K562 (cell line): ENCODE results near the gene RSAD1. TPM values are rescaled to one million over a fixed set of nuclear protein-coding genes. Genes with fewer than 3 reads are reported as not detected.

ENCODE experiments used
- ATAC-seq: fragments of 200-7000 bp; cut with Tn5 transposase; 3 replicates; pipeline ENCODE4 v1.9.1; 2020; ENCODE audit warnings: moderate library complexity
- BruUV-seq: library from RNA; stranded (reverse); fragments of 400-500 nt; replicated peaks from 2 replicates; lab custom pipeline; 2021; lab: Mats Ljungman, UMichigan
- CTCF ChIA-PET: fragments of 300-600 bp; formaldehyde crosslinking; extraction: SDS; loops from one replicate; lab custom pipeline; 2021; ENCODE audit warnings: low intra/inter-chr PET ratio; lab: Yijun Ruan, JAX
- POLR2A ChIA-PET: fragments of 300-600, 350-650 bp; sonication (Branson Sonifier 250); formaldehyde crosslinking; extraction: SDS; loops from one replicate; lab custom pipeline; 2021; ENCODE audit warnings: antibody characterized with exemption, inconsistent platforms; lab: Yijun Ruan, JAX
- DNase-seq, 4 experiments: peaks; one replicate each; pipeline versions ENCODE4 v3.0.0 to v3.0.0-alpha.2; 2011 to 2018; ENCODE audit warnings: low spot score in 3 of 4, mixed read lengths in 3 of 4; ENCODE audit errors: extremely low read depth in 1 of 4
- FAIRE-seq: peaks from 2 replicates; lab custom pipeline; 2011; peaks lifted over from hg19 to GRCh38; lab: Jason Lieb, UNC
- H2AFZ ChIP-seq: 2 replicates; pipeline ENCODE4 v1.6.0; 2011; ENCODE audit warnings: low read depth, low read length, control low read depth, inconsistent platforms
- H3K27ac ChIP-seq: fragments of 200-600 bp; 3 replicates; pipeline ENCODE4 v1.8.0; 2011; ENCODE audit warnings: low read depth, mild to moderate bottlenecking, control low read depth, inconsistent platforms, low read length, moderate library complexity, mixed read lengths; ENCODE audit errors: extremely low read depth
- H3K27me3 ChIP-seq, 2 experiments: fragments of 300-600 bp in 1 of 2; 2 replicates in 1 of 2; 3 replicates in 1 of 2; pipeline versions ENCODE4 v1.6.0 to v1.8.0; 2011; ENCODE audit warnings: inconsistent platforms in 2 of 2, low read length in 2 of 2, mild to moderate bottlenecking in 1 of 2, mixed read lengths in 1 of 2, moderate library complexity in 1 of 2; ENCODE audit not compliant: control insufficient read depth in 2 of 2, insufficient read depth in 2 of 2
- H3K36me3 ChIP-seq: fragments of 300-600 bp; 3 replicates; pipeline ENCODE4 v1.8.0; 2011; ENCODE audit warnings: mild to moderate bottlenecking, low read length, inconsistent platforms; ENCODE audit not compliant: control insufficient read depth, insufficient read depth
- H3K4me1 ChIP-seq, 2 experiments: fragments of 200-600 bp in 1 of 2; replicated peaks in 1 of 2; 2 replicates in 1 of 2; 3 replicates in 1 of 2; pipeline versions ENCODE4 v1.5.1 to v1.8.0; 2011; ENCODE audit warnings: inconsistent platforms in 2 of 2, low read length in 2 of 2, mild to moderate bottlenecking in 1 of 2, mixed read lengths in 1 of 2, moderate library complexity in 1 of 2; ENCODE audit not compliant: control insufficient read depth in 2 of 2, insufficient read depth in 2 of 2
- H3K4me2 ChIP-seq: 2 replicates; pipeline ENCODE4 v1.6.1; 2011; ENCODE audit warnings: low read length, control low read depth, inconsistent platforms, mixed read lengths; ENCODE audit not compliant: insufficient read depth
- H3K4me3 ChIP-seq: fragments of 200-600 bp; sonication (generic), shearing (Covaris generic); 2 replicates; pipeline ENCODE4 v1.5.1; 2016; ENCODE audit warnings: control low read depth, inconsistent platforms
- H3K79me2 ChIP-seq: fragments of 200-600 bp; 3 replicates; pipeline ENCODE4 v1.8.0; 2011; ENCODE audit warnings: low read length, inconsistent platforms; ENCODE audit not compliant: control insufficient read depth, insufficient read depth
- H3K9ac ChIP-seq, 2 experiments: 2 replicates each; pipeline versions ENCODE4 v1.6.0 to v1.6.1; 2011; ENCODE audit warnings: low read depth in 2 of 2, low read length in 2 of 2, control low read depth in 1 of 2, inconsistent platforms in 1 of 2, mild to moderate bottlenecking in 1 of 2, mixed read lengths in 1 of 2; ENCODE audit not compliant: insufficient read depth in 1 of 2
- H3K9me1 ChIP-seq: one replicate; pipeline ENCODE4 v1.6.0; 2011; ENCODE audit warnings: inconsistent platforms, mild to moderate bottlenecking, low read length, moderate library complexity; ENCODE audit not compliant: control insufficient read depth, insufficient read depth
- H3K9me3 ChIP-seq: replicated peaks from 2 replicates; pipeline ENCODE4 v1.5.1; 2011; ENCODE audit warnings: low read depth, low read length, inconsistent platforms; ENCODE audit not compliant: control insufficient read depth, insufficient read depth
- H4K20me1 ChIP-seq: replicated peaks from 2 replicates; pipeline ENCODE4 v1.6.1; 2011; ENCODE audit warnings: low read length, inconsistent platforms, mixed read lengths; ENCODE audit not compliant: control insufficient read depth, insufficient read depth
- BCOR ChIP-seq: fragments of 450-650 bp; IDR thresholded peaks from 2 replicates; pipeline ENCODE4 v1.6.1; 2016
- BDP1 ChIP-seq: IDR thresholded peaks from 3 replicates; pipeline ENCODE4 v1.6.1; 2011; ENCODE audit not compliant: insufficient read length, insufficient read depth
- CBFB ChIP-seq: sonication (generic); formaldehyde crosslinking; IDR thresholded peaks from 2 replicates; pipeline ENCODE4 v1.4.0; 2020; ENCODE audit warnings: mild to moderate bottlenecking, missing genetic modification reagents
- KDM1A ChIP-seq, 2 experiments: fragments of 450-650 bp; IDR thresholded peaks; 2 replicates each; pipeline ENCODE4 v1.6.1; 2016; ENCODE audit warnings: mild to moderate bottlenecking in 2 of 2
- MAFF ChIP-seq: IDR thresholded peaks from 2 replicates; pipeline ENCODE4 v1.6.1; 2012; ENCODE audit warnings: low read length, improper control_type of control experiment
- RBM25 ChIP-seq: fragments of 200-400 bp; formaldehyde crosslinking; IDR thresholded peaks from 2 replicates; pipeline ENCODE4 v1.6.1; 2018; ENCODE audit warnings: low read length, low read depth, moderate library complexity; ENCODE audit not compliant: severe bottlenecking
- TCF15 ChIP-seq: fragments of 250-450 bp; sonication (Bioruptor Pico); IDR thresholded peaks from 2 replicates; pipeline ENCODE4 v1.8.0; 2022; ENCODE audit warnings: moderate library complexity, mild to moderate bottlenecking, inconsistent platforms
- ZNF408 ChIP-seq: fragments of 250-450 bp; sonication (Bioruptor Pico); IDR thresholded peaks from 2 replicates; pipeline ENCODE4 v1.4.0; 2020; ENCODE audit warnings: low read depth, mild to moderate bottlenecking, moderate library complexity
- ZNF785 ChIP-seq: fragments of 250-450 bp; sonication (Bioruptor Pico); IDR thresholded peaks from 2 replicates; pipeline ENCODE4 v1.4.0; 2020; ENCODE audit warnings: mild to moderate bottlenecking
- WGBS: fragments of 100-300 bp; shearing (Covaris generic); methylation state at CpG from one replicate; pipeline ENCODE4 v1.1.6; 2016; ENCODE audit warnings: low coverage, mixed read lengths; ENCODE audit not compliant: insufficient coverage; ENCODE audit errors: missing lambda C conversion rate; 5-methylcytosine and 5-hydroxymethylcytosine counted together
- in situ Hi-C: fragments of 300-500 bp; cut with MboI; formaldehyde crosslinking; loops from 4 replicates; pipeline ENCODE4 v1.15.0; 2018; ENCODE audit warnings: inconsistent platforms, mixed read lengths
- intact Hi-C: fragments of 100-400 bp; cut with micrococcal nuclease; formaldehyde crosslinking; loops from 2 replicates; pipeline ENCODE4 v1.14.2; 2022
- polyA plus RNA-seq, 8 experiments: library from polyadenylated mRNA; depleted of rRNA in 4 of 8; stranded (reverse) in 5 of 8; unstranded in 3 of 8; fragments of >200 nt; fragmentation: Nextera tagmentation in 2 of 8; fragmentation: Illumina TruSeq in 1 of 8; extraction: Ambion mirVana in 2 of 8; extraction: Trizol in 1 of 8; gene quantifications; 2 replicates each; pipeline versions ENCODE4 v1.2.1 to v1.2.3, GENCODE V29; 2011 to 2014; ENCODE audit warnings: inconsistent platforms in 1 of 8, missing spikeins in 1 of 8
- total RNA-seq, 7 experiments: library from RNA; depleted of rRNA in 6 of 7; stranded (reverse); fragments of >200 nt in 6 of 7; fragmentation: Illumina TruSeq in 2 of 7; extraction: Trizol in 2 of 7; gene quantifications; 2 replicates each; pipeline versions ENCODE4 v1.2.1 to v1.2.3, GENCODE V29; 2011 to 2021; ENCODE audit warnings: low replicate concordance in 1 of 7

The RSAD1 gene
- total and polyA plus RNA-seq, 9 of the 15 experiments (the other 6 are each of a cell fraction or from before 2014, with no cell fraction given), result 4.5 to 42.5 (median 26.8) TPM

GRCh38 chr17:50481648-50482047 lies 3.0 kb downstream of the RSAD1 start:
- Histone ChIP-seq H3K4me1 (peaks cover 9 to 33% of the 10 kb centered on the region in 2 experiments; a peak in 4 of 5 replicates), H4K20me1 (no peaks in the 10 kb centered on the region), H3K27ac (no peak overlapping the region), H3K79me2 (peaks cover 18% of the 10 kb centered on the region), H3K4me2 (no peak overlapping the region), H3K36me3 (peaks cover 53% of the 10 kb centered on the region), H3K27me3 (no peaks in the 10 kb centered on the region), H3K4me3 (no peak overlapping the region), H3K9me3 (no peaks in the 10 kb centered on the region), H3K9ac (peak overlapping the region in 1 of 2 experiments; percentile 82; a peak in 2 of 4 replicates), H3K9me1 (no peaks in the 10 kb centered on the region), H2AFZ (no peak overlapping the region)
- TF ChIP-seq KDM1A (IDR thresholded peaks at IDR 0.05), result 0 out of 4 replicates have a peak, but pooled peaks of 1 of the 2 experiments have one; percentile 19
- peak; percentile 55; the same call in 1 of the 2 replicates for TF ChIP-seq BCOR
- no peak for TF ChIP-seq TCF15 (CRISPR knock-in tag)
- TF ChIP-seq RBM25, result peak; percentile 75
- ChIA-PET POLR2A (interaction anchor here (0.5 kb wide), 1 partner anchor 120 kb away, joined by 3 read pairs; no protein-coding TSS in a partner anchor), CTCF (interaction anchor here (0.6 to 1.0 kb wide), 4 partner anchors 13 to 220 kb away, joined by 3 to 5 read pairs (median 4); partner anchors contain the start of gene SPATA20)
- 53% methylated on average over 4 of the region's 4 CpGs for WGBS
- in situ Hi-C loops (no loop called here), intact Hi-C loops (loop anchor here (1.0 to 5.0 kb wide), 5 partner anchors 65 to 361 kb away; partner anchors contain the start of gene SPATA20)
- FAIRE-seq (no peak), ATAC-seq (no peak), DNase-seq (no peak)
- BruUV-seq, result no TSS peak

DNA sequence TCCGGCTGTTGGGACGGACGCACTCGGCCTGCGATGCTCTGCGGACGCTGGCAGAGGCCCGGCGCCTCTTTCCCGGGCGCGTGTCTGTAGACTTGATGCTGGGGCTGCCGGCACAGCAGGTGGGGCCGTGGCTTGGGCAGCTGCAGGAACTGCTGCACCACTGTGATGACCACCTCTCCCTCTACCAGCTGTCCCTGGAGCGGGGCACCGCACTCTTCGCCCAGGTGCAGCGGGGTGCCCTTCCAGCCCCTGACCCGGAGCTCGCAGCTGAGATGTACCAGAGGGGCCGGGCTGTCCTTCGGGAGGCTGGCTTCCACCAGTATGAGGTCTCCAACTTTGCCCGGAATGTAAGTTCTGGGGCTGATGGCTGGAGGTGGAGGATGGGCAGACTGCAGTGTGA lies 3.5 kb downstream of the RSAD1 start:
- H3K4me3 ChIP-seq, result no peak overlapping the region
- no peaks in the 10 kb centered on the region for H3K9me3 ChIP-seq
- no peaks in the 10 kb centered on the region for H3K27me3 ChIP-seq
- in situ Hi-C loops, result no loop called here
- peaks cover 18% of the 10 kb centered on the region for H3K79me2 ChIP-seq
- peaks cover 53% of the 10 kb centered on the region for H3K36me3 ChIP-seq
- H3K9ac ChIP-seq, result peak overlapping the region in 1 of 2 experiments; percentile 82; a peak in 2 of 4 replicates
- no peak for ATAC-seq
- POLR2A ChIA-PET, result interaction anchor here (1.1 kb wide), 1 partner anchor 40 kb away, joined by 3 read pairs; no protein-coding TSS in a partner anchor
- no peak overlapping the region for H3K27ac ChIP-seq
- peaks cover 9 to 28% of the 10 kb centered on the region in 2 experiments; a peak in 4 of 5 replicates for H3K4me1 ChIP-seq
- CTCF ChIA-PET, result interaction anchor here (0.7 to 1.2 kb wide), 5 partner anchors 65 to 359 kb away, joined by 3 to 6 read pairs (median 5); partner anchors contain the start of gene SPATA20
- whole genome bisulfite sequencing, result 67% methylated on average over 18 of the region's 23 CpGs
- H3K9me1 ChIP-seq, result no peaks in the 10 kb centered on the region
- no TSS peak for BruUV-seq
- H4K20me1 ChIP-seq, result no peaks in the 10 kb centered on the region
- no peak for FAIRE-seq
- no peak for DNase-seq
- intact Hi-C loops, result loop anchor here (1.0 to 5.0 kb wide), 5 partner anchors 65 to 360 kb away; partner anchors contain the start of gene SPATA20
- TF ChIP-seq BDP1, result no peak
- TF ChIP-seq CBFB (CRISPR knock-in tag), result peak; percentile 87
- no peak for TF ChIP-seq MAFF
- no peak for TF ChIP-seq ZNF785 (CRISPR knock-in tag)
- no peak for TF ChIP-seq ZNF408 (CRISPR knock-in tag)
- H3K4me2 ChIP-seq, result no peak overlapping the region
- no peak overlapping the region for H2AFZ ChIP-seq
